Vagina (tissue), 2 donors: Measurements from ENCODE around the gene DKK3.
A peak's percentile ranks its signal among the peaks of the same experiment; 100 is the strongest.

ENCODE experiments used
- CTCF ChIP-seq, 3 experiments: fragments of 450-650 bp in 2 of 3; fragments of 200-600 bp in 1 of 3; sonication (generic) in 1 of 3; IDR thresholded peaks; one replicate each; pipeline ENCODE4 v1.5.1; 2017 to 2019; ENCODE audit warnings: antibody characterized with exemption in 3 of 3, mild to moderate bottlenecking in 2 of 3, moderate library complexity in 2 of 3
- POLR2A ChIP-seq, 2 donors: fragments of 450-650 bp; IDR thresholded peaks; one replicate each; pipeline ENCODE4 v1.6.1; 2017; ENCODE audit warnings: antibody characterized with exemption in 2 of 2, mild to moderate bottlenecking in 2 of 2, moderate library complexity in 2 of 2
- POLR2AphosphoS5 ChIP-seq, 2 donors: sonication (generic); formaldehyde crosslinking; IDR thresholded peaks; one replicate each; pipeline ENCODE4 v1.9.0; 2017; ENCODE audit warnings: antibody characterized with exemption in 2 of 2, mild to moderate bottlenecking in 2 of 2, low read depth in 1 of 2; ENCODE audit not compliant: insufficient read depth in 1 of 2

GRCh38 chr11:12008790-12009616 is 577 bp upstream of the DKK3 start:
- TF ChIP-seq CTCF (IDR thresholded peaks at IDR 0.05) (no peak), POLR2A (IDR thresholded peaks at IDR 0.05) (peak in 1 of 2 donors; percentile 18), POLR2AphosphoS5 (IDR thresholded peaks at IDR 0.05; ENCODE audit: insufficient read depth in 1 of 2, low read depth in 1 of 2) (no peak)
